ENCODE data around the gene SYCN.

The SYCN gene

DNA sequence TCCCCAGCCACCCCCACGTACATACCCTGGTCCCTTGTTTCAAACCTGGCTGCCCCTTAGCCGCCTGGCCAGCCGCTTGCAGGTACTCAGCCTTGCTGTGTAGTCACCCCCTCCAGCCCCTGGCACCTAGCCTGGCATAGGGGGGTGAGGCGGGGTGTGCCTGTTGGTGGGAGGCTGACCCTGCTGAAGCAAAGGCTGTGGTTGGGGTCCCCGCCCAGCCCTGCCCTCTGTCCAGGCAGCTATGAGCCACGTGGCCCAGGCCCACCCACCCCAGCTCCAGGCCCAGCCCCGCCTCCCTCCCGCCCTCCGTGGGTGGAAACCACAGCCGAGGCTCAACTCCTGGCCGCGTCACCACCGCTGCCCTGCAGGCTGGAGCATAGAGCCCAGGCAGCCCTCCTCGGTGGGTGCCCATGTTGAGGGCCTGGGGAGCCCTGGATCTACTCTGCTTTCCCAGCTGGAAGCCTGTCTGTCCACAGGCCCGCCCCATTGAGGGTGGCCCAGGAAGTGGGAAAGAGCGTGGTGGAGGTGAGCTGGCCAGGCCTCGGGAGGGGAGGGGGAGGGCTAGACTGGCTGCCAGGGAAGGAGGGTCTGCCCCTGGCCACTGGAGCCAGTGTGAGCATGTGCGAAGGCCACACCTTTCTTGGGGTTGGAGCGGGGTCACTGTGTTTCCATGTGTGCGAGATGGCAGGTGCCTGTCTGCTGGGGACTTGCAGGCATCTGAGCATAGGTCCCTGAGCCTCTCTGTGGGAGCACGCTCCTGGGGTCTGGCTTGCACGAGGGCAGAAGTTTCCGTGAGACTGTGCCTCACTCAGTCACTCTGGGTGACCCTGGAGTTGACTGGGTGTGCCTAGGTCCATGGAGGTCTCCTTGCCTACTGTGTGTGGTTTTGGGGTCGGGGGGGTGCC lies 47.5 kb downstream of the SYCN start:
- H3K4me3 ChIP-seq (ENCODE audit: low read depth, low read length) = no peak overlapping the region

DNA sequence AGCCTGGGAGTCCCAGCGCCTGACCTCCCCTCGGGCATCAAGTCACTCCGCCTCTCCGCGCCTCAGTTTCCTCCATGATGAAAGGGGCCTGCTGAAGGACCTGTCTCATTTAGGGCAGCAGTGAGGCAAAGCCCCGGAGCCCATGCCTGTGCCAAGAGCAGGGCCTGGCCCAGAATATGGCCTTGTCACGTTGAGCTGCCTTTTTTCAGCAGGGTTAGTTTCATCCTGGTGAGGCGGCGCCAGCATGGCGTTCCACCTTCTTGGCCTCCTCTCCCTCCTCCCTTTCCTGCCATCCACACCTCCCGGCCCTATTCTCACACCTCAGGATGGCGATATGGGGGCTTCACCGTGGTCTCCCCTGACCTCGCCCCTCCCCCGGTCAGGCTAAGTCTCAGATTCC lies 48.3 kb downstream of the SYCN start:
- no peak overlapping the region for H3K4me3 ChIP-seq (ENCODE audit: low read depth, low read length)

DNA sequence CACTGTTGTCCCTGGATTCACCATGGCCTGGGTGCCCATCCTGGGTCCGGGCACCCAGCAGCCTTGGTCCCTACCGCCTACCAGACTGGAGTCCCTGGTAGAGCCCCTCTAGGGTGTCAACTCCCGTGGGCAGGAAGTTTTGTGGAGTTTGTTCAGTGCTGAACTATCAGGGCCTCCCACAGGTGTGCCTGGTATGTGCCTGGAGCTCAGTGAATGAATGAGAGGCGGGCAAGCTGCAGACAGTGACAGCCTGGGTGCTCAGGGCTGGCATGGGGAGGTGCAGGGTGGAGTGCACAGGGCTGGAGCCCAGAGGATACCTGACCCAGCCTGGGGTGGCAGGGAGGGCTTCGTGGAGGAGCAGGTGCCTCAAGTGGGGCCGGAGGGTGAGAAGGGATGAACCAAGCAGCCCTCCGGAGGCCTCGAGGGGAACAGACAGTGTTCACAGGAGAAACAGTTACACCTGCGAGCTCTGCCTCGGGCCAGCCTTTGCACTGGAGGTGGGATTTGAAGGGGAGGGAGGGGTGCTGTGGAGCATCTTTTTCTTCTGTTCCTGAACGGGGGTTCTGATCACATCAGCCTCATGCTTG lies 48.9 kb downstream of the SYCN start:
- H3K4me3 ChIP-seq (ENCODE audit: low read depth, low read length) = no peak overlapping the region

DNA sequence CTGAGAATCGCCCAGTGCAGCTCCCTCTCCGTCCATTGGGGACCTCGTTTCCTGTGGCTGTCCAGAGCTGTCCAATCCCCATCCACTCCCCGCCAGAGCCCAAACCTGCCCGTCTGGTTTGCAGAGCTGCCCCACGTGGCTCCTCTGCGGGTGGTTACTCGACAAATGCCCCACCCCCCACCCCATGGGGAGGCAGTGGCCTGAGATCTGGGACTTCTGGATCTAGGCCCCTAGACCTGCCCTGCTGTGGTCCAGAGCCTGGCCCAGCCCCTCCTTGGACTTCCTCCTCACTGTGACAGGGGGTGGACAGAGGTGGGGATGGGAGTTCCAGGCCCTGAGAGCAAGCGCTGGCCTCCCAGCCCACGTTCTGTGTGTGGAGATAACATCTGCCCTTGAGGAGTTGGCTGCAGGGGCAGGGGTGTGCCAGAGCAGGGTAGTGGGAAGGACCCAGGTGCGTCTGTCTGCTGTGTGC lies 49.4 kb downstream of the SYCN start:
- no peak overlapping the region for H3K4me3 ChIP-seq (ENCODE audit: low read depth, low read length)

DNA sequence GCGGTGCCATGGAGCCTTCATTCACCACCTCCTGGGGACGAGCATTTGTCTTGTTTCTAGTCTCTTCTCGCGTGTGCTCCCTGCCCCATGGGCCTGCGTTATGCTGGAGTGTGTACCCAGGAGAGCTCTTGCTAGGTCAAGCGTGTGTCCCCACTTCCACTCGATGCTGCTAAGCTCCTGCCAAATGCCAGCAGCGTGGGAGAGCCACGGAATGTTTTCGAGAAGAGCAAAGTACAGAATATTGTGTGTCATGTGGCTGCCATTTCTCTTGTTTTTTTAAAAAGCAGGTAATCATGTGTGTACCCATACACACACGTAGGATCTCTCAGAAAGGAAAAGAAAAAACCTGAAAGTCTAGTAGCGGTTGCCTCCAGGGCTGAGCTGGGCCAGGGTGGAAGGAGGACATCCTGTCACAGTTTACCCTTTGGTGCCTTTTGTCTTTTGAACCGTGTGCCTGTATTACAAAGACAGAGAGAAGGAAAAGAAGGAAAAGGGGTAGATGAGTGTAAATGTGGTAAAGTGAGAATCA lies 49.9 kb downstream of the SYCN start:
- no peak overlapping the region for H3K4me3 ChIP-seq (ENCODE audit: low read depth, low read length)

Measured in iPS-11a (cell line).